CD4-positive, alpha-beta T cell treated with Interleukin-17A for 1 hour (primary cell): ENCODE results near the gene DNAH1.

ENCODE experiments used
- DNase-seq: peaks from one replicate; pipeline ENCODE4 v3.0.0-alpha.2; 2020

The DNAH1 gene

DNA sequence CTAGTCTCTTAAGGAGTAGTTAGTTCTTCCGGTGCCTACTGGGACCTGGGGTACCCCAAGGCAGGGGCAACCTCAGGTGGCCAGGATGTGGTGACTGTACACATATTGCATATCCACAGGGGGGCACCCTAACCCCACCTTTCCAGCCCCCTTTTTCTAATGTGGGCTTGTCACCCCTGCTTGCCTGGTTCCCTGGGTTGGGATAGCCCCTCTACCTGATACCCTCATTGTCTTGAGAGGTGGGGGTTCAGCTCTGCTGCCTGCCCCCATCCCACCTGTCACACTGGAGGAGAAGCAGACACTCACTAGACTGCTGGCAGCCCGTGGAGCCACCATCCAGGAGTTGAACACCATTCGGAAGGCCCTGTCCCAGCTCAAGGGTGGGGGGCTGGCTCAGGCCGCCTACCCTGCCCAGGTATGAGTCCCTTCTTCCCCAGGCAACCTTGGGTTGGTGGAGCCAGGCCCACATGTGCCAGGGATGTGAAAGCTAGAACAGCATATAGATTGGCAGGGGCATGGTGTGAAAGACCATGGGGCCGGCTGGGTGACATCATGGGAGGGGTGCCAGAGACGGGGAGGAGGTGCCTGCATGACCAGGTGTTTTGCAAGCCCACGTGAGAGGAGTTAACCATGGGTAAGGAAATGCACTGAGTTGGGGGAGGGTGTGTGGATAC, 24.5 kb upstream of the DNAH1 start:
- DNase-seq = peak; percentile 48

DNA sequence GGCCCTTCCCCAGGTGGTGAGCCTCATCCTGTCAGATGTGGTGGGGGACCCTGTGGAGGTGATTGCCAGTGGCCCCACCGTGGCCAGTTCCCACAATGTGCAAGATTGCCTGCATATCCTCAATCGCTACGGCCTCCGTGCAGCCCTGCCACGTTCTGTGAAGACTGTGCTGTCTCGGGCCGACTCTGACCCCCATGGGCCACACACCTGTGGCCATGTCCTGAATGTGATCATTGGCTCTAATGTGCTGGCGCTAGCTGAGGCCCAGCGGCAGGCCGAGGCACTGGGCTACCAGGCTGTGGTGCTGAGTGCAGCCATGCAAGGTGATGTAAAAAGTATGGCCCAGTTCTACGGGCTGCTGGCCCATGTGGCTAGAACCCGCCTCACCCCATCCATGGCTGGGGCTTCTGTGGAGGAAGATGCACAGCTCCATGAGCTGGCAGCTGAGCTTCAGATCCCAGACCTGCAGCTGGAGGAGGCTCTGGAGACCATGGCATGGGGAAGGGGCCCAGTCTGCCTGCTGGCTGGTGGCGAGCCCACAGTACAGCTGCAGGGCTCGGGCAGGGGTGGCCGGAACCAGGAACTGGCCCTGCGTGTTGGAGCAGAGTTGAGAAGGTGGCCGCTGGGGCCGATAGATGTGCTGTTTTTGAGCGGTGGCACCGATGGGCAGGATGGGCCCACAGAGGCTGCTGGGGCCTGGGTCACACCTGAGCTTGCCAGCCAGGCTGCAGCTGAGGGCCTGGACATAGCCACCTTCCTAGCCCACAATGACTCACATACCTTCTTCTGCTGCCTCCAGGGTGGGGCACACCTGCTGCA, 23.7 kb upstream of the DNAH1 start:
- DNase-seq = no peak

DNA sequence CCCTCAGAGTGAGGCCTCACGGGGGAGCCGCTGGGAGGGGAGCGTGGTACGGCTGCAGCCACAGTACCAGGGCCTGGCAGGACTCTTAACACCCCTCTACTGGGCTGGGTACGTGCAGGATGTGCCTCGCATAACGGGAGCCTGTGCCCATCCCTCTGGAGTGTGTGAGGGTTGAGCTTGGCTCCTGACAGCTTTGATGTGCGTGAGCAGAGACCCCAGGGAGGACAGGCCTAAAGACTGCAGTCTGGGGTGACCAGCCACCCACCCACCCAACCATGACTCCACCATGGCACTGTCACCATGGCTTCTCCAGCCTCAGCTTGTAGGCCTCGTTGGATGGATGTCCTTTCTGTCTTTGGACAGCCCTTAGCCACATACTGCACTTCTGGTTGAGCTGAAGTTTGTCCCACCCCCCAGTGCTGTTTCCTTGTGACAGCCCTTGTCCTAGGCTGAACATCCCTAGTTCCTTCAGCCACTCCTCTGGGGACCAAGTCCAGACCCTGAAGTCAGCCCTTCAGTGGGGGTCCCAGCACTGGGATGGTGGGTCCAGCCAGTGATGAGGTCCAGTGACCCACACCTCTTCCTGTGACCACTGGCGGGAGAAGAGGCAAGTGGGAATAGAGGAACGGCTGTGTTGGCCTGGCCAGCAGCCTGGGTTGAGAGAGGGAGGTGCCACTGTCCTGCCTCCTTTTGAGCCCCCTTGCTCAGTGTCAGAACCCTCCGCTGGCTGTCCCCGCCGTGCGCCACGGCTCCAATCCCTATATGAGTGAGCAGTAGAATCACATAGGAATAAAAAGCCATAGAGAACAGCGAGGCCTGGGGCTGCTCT, 22.4 kb upstream of the DNAH1 start:
- no peak for DNase-seq

DNA sequence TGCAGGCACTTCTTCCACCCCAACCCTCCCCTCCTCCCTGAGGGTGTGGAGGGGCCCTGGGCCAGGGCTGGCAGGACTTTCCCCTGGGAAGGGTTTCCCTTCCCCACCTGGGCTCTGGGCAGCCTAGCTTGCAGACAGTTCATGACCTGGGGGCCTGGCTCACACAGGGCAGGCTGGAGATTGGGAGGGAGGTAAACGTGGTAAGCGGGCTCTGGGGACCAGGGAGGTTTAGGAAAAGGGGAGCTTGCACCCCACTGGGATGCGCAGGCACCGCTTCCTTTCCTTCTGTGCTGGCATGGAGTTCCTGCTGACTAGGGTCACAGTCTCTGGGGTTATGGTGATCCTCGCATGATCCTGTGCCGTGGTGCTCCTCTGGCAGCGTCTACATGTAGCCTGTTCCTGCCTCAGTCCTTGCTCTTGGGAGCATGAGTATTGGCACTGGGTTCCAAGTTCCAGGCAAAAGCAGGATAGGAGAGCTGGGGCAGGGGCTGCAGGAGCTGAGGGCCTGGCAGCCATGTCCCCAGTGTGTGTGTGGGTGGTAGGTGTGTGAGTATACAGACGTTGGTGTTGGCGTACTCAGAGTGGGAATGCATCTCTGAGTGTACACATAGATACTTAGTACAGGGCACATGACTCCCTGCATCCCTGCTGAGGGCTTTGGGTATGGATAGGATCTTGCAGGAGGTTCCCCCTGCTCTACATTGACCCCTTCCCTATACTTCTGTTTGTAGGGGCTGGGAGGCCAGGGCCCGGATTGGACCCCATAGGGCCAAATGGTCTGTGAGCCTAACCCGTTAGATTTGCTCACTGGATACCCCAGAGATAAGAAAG, 21.6 kb upstream of the DNAH1 start:
- DNase-seq = no peak

DNA sequence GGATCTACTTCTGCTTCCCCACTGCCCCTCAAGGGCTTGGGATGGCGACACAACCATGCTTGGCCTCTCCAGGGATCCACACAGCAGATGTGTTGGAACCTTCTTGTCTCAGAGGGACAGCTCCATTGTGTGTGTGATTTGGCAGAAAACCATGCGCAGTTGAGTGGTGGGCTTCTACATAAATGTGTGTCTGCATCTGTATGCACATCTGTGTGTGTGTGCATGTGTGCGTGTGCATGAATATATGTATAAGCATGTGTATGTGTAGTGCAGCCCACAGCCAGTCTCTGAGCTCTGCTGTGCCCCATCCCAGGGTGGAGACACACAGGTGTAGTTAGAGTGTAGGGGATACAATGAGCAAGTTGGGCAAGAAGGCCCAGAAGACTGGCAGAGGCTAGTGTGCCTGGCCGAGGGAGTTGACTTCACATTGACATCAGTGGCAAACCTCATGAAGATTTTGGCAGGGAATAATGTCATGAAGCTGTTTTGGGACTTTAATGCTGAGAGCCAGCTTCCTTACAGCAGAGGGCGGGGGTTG, 20.4 kb upstream of the DNAH1 start:
- no peak for DNase-seq

DNA sequence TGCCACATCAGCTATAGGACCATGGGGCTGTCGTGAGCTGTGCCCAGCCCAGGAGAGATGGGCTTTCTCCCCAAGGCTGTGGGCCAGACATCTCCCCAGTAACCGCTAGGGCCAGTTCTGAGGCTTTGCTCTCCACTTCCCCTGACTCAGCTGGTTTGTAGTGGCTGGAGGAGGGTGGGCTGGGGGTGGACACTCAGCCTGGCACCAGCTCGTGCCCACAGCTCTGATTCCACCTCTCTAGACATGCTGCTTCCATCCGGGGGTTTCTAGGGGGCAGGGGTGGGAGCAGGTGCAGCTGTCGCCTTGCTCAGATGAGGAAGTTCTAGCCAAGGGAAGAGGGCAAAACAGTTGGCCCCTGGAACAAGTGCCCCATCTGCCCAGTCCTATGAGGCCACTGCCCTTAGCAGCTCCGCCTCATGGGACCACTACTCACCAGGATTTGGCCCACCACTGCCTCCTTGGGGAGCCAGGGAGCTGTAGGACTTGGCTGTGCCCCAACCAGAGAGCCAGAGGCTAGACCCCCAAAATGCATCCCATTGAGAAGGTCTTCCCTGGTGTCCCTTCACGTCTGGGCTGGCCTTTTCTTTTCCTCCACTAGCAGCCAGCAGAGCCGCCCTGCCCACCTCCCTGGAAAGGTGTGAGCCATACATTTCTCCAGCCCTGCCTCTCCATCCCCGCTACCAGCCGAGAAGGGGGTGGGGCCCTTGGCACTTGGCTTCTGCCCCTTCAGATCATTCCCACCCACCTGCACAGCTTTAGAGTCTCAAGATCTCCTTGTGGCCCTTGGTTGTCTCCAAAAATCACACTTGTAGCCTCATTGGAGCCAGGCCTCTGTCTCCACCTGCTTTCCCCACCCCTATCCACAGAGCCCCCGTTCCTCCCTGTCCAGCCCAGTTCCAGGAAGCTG, 18.6 kb upstream of the DNAH1 start:
- DNase-seq = no peak

DNA sequence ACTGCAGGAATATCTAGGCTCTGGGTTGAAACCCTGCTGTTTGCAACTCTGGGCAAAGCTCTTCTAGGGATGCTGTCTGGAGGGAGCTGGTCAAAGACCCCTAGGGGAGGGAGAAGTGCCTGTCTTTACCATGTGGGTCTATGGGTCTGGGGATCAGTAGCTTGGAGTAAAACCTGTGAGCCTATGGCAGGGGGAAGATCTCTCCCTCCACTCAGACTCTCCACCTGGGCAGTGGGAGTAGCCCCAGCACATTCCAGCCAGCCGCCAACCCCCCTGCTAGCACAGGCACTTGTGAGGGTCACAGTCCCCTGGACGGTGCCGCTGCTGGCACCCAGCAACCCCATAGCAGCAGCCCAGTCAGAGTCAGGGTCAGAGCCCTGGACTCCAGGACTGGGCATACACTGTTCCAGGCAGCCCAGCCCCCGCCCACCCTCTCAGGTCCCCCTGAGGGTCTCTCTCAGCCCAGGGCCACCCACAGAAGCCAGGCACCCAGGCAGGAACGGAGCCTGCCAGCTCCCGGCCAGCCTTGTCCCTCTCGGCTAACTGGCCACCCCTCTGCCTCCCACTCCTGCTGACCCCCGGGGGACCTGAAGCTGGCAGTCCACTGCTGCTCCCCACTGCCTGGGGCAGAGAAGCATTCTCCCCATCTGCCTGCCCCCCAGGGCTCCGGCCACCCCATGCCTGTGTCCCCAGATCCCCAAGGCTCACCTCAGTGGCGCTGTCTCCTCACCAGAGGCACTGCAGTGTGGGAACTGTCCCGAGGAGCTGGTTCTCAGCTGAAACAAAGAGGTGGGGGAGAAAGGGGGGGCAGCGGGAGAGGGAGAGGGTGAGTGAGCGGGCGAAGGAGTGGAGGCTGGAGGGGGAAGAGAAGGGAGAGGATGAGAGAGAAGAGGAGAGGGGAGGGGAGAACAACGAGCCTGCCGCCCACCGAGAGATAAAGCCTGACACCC, 17.7 kb upstream of the DNAH1 start:
- no peak for DNase-seq

DNA sequence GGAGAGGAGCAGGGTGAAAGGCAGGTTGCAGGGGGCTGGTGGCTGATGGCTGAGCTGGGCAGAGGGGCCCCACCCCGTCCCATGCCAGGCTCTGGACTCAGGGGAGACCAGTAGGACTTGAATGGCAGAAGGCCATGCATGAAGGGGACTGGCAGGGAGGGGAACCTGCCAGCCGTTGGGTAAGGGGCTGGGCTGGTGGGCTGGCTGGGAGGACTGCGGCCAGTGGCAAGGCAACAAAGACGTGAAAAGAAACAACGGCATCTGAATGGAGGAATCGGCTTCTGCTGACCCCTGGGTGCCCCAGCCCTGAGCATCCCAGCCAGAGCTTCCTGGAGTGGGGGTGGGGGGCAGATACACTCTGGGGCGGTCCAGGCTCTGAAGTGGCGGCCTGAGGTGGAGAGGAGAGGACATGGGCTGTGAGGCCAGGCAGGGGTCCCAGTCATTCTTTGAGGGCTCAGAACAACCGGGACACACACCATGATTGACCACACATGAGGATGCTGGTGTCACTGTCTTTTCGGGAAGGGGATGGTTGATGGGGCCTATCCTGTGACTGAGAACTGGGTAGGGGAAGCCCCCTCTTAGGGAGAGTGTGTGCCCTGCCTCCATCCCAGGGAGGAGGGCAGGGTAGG, 16.8 kb upstream of the DNAH1 start:
- no peak for DNase-seq

DNA sequence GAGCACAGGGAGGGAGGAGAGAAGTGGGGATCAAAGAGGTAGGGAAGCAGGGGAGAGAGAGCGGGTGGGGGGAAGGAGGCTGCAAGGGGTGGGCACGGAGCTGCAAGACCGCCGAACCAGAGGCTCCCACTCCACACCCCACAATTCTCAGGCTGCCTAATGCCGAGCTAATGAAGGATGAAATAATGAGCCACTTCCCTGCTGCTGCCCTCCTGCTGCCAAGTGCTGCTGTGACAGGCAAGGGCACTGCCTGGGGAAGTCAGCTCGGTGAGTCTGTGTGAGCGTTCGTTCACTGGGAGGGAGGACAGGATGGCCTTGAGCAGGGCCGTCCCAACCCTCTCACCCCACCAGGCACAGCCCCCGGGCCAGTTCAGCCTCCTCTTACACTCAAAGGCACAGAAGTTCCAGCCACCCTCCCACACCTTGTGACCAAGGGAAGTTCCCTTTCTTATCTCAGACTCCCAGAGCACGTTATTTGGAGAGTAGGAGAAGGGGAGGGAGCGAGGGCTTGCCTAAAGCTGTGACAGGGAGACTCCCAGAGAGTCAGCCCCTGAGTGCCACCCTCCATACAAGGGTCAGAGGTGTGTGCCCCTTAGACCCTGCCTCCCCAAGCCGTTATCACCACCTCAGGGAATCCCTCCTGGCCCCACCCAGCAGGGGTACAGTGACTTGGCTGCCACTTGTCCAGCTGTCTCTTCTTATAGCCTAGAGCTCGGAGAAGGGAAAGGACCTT, 16.1 kb upstream of the DNAH1 start:
- DNase-seq = no peak

DNA sequence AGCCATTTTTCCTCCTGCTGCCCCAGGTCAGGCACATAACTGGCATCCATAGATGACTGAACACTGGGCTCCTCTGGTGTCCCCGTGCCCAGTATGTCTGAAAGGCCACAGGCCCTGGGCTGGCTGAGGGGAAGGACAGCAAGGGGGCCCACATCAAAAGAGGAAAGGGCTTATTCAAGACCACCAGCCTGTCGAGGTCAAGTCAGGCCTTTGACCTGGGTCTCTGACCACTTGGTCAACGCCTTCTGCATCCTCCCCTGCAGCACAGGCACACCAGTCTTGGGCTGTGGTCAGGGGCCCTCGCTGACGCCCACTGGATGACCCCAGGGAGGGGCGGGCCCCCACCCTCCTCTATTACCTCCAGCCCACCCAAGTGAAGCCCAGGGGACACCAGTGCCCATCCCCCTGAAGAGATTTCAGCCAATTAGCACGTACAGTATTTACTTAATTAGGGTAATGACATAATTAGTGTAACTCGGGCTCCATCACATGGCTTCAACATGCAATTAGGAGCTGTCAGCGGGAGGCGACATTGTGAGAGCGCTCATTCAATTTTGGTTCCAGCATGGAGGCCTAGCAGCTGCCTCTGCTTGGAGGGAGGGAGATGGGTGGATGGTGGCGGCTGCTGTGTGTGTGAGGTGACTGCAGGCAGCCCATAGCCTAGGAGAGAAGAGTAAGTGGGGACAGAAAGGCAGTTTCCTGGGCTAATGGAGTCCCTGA, 13.5 kb upstream of the DNAH1 start:
- DNase-seq = no peak

DNA sequence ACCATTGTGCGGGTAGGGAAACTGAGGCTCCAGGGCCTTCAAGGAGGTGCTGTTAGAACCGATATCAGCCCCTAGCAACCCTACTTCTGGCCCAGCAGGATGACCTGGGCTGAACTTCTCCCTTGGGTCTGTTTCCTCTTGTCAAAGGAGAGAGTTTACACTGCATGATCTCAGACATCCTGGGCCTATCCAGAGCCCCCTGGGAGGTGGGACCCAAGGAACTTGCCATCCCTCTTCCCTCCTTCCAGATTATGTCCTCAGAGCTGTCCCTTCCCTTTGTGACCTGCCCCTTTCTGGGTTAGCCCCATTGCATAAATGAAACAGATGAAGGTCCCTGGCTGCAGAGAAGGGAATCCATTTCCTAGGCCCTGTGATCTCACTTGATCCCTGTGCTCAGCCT, 12.3 kb upstream of the DNAH1 start:
- no peak for DNase-seq

DNA sequence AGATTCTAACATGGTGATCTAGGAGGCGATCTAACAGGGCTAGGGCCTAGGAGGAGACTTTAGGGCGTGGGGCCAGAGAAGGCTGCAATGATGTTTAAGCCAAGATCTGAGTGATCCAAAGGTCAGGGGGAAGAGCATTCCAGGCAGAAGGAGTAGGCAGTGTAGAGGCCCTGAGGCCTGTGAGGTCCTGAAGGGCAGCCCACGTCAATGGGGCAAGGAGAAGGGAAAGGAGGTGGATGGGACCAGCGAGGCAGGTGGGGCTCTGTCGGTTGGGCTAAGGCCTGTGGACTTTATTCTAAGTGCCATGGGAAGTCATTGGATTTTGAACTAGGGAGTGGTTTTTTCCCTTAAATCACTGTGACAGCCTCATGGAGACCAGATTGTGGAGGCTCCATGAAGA, 10.2 kb upstream of the DNAH1 start:
- DNase-seq = no peak

DNA sequence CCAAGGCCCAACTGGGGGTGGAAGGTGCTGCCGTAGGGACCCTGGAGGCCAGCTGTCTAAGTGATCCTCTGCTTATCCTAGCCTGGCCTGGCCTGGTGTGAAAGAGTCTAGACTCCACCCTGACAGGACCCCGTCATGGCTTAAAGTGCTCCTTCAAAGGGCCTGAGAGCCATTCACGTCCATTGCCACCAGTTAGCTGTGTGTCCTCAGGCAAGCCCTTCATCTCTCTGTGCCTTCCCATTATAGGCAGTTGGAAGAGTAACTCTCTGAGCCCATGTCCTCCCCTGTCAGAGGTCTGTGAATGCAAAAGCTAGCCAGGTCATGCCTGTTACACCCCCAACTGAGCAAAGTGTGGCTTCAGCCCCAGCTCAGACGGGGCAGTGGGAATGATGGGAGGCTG, 9.1 kb upstream of the DNAH1 start:
- DNase-seq = no peak

DNA sequence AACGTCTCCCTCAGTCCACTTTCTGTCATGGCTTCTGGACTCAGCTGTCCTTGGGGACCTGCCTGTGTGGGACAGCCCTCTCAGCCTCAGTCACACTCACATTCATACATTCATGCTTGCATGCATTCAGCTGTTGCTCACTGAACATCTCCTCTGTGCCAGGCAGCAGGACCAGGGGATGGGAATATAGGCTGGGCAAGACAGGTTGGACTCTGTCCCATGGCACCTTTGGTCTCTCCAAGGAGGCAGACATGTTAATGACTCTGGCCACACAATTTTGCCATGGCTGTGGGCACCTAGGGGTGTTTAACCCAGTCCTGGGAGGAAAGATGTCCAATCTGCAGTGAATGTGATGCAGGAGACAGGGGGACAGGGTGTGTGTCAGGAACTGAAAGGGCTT, 7.8 kb upstream of the DNAH1 start:
- no peak for DNase-seq

DNA sequence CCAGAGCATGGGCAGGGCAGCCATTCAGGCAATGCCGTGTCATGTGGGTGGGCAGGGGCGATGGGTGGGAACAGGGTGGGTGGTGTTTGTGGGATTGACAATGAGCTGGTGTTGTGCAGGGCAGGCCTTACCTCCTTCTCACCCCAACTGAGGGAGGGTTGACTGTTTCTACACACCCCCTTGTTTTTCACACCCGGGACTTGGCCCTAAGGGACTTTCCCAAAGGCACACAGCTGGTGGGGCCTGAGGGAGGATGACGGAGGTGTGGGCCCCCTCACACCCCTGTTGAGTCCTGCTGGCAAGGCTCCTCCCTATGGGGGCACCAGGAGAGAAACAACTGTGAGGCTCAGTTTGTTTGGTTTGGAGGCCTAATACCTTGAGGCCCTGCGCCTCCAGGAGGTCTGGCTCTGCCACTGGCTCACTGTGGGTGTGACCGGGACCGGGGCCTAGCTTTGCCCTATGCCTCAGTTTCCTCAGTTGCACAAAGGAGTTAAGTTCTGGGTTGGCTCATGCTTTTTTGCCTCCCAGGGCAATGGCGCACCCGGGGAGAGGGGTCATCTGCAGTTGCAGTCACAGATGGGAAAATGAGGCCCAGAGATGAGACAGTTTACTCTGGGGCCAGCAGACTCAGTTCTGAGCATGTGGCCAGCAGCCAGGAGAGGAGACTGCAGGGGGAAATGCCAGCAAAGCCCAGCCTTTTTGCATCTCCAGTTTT, 5.1 kb upstream of the DNAH1 start:
- DNase-seq = peak; percentile 76

DNA sequence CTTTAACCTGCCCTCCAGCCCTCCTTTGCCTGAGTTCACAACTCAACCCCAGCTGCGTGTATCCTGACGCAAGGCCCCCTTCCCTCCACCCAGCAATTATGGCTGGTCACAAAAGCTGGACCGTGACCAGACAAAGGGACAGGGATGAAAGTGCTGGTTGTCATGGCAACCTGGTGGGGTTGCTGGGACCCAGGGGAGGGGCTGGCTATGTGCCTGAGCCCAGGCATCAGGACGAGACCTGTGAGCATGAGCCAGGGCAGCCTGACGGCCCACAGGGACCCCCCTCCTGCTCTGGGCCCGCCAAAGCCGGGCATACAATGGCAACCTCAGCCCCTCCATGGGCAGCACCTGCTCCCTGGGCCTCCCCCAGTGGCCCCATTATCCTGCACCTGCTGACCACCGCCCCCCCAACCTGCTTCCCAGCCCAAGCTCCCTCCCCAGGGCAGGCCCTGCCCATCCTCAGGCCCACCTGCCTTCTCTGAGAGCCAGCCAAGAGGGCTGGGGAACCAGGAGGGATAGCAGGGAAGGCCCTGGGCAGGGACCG, 4.5 kb upstream of the DNAH1 start:
- no peak for DNase-seq

DNA sequence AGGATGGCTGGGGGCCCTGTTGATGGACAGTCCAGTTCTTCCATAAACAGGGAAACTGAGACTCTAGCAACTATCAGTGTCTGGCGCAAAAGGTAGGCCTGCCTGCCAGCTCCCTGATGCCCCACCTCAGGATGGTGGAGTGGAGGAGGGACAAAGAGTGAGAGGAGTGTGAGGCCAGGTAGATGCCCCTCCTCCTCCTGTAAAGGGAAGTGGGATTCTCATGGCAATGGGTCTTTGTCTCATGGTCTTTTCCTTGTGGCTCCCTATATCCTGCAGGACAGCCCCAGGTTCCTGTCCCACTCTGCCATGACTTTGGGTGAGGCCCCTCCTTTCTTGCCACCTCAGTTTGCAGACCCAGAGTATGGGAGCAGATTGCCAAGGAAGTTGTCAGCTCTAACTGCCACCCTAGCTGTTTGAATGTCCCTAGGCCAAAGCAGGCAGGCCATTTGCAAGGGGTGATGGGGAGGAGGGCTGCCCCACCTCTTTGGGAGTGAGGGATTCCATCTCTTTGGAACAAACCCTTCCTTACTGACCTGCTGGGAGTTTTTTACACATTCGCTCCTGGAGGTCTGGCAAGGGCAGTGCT, 2.8 kb upstream of the DNAH1 start:
- DNase-seq = no peak
